Astrocyte (in vitro differentiated cells and primary cell): ENCODE data around the gene UBE2L6. TPM values are rescaled to one million over a fixed set of nuclear protein-coding genes. Genes with fewer than 3 reads are reported as not detected.

Source experiments
- DNase-seq: peaks from one replicate; pipeline ENCODE4 v3.0.0-alpha.2; 2010; ENCODE audit warnings: low read depth
- FAIRE-seq: peaks from 2 replicates; lab custom pipeline; 2011; peaks lifted over from hg19 to GRCh38; lab: Jason Lieb, UNC
- H2AFZ ChIP-seq: 2 replicates; pipeline ENCODE4 v1.6.0; 2012; ENCODE audit warnings: low read depth, low read length, inconsistent platforms
- H3K27ac ChIP-seq: 2 replicates; pipeline ENCODE4 v1.5.1; 2011; ENCODE audit warnings: low read depth, low read length, inconsistent platforms
- H3K27me3 ChIP-seq: 2 replicates; pipeline ENCODE4 v1.6.0; 2011; ENCODE audit warnings: low read length, inconsistent platforms; ENCODE audit not compliant: insufficient read depth
- H3K36me3 ChIP-seq: 2 replicates; pipeline ENCODE4 v1.5.1; 2011; ENCODE audit warnings: low read length, inconsistent platforms; ENCODE audit not compliant: insufficient read depth
- H3K4me1 ChIP-seq: 2 replicates; pipeline ENCODE4 v1.5.1; 2011; ENCODE audit warnings: low read length, inconsistent platforms; ENCODE audit not compliant: insufficient read depth
- H3K4me2 ChIP-seq: 2 replicates; pipeline ENCODE4 v1.6.0; 2012; ENCODE audit warnings: low read length, inconsistent platforms
- H3K4me3 ChIP-seq: 2 replicates; pipeline ENCODE4 v1.5.1; 2011; ENCODE audit warnings: low read depth, mild to moderate bottlenecking, low read length, inconsistent platforms; ENCODE audit not compliant: insufficient read depth
- H3K79me2 ChIP-seq: 2 replicates; pipeline ENCODE4 v1.6.0; 2012; ENCODE audit warnings: mild to moderate bottlenecking, low read length, inconsistent platforms; ENCODE audit not compliant: insufficient read depth
- H3K9ac ChIP-seq: 2 replicates; pipeline ENCODE4 v1.6.0; 2012; ENCODE audit warnings: mild to moderate bottlenecking, low read length, inconsistent platforms
- H3K9me3 ChIP-seq: 2 replicates; pipeline ENCODE4 v1.5.1; 2012; ENCODE audit warnings: low read depth, mild to moderate bottlenecking, low read length, inconsistent platforms; ENCODE audit not compliant: insufficient read depth
- H4K20me1 ChIP-seq: 2 replicates; pipeline ENCODE4 v1.6.0; 2012; ENCODE audit warnings: low read length, inconsistent platforms; ENCODE audit not compliant: insufficient read depth
- H3K27ac Mint-ChIP-seq: one replicate; pipeline ENCODE4 v1.8.0; 2021; ENCODE audit warnings: mild to moderate bottlenecking, mixed read lengths; ENCODE audit not compliant: unreplicated experiment
- H3K27me3 Mint-ChIP-seq: one replicate; pipeline ENCODE4 v1.8.0; 2021; ENCODE audit warnings: low read depth, mixed read lengths; ENCODE audit not compliant: unreplicated experiment
- H3K36me3 Mint-ChIP-seq: one replicate; pipeline ENCODE4 v1.8.0; 2021; ENCODE audit warnings: low read depth, mixed read lengths; ENCODE audit not compliant: unreplicated experiment
- H3K4me1 Mint-ChIP-seq: one replicate; pipeline ENCODE4 v1.8.0; 2021; ENCODE audit warnings: low read depth, mixed read lengths; ENCODE audit not compliant: unreplicated experiment
- H3K4me3 Mint-ChIP-seq: one replicate; pipeline ENCODE4 v1.8.0; 2021; ENCODE audit warnings: mild to moderate bottlenecking, moderate library complexity, mixed read lengths; ENCODE audit not compliant: unreplicated experiment
- H3K9me3 Mint-ChIP-seq: one replicate; pipeline ENCODE4 v1.8.0; 2021; ENCODE audit warnings: mild to moderate bottlenecking, mixed read lengths; ENCODE audit not compliant: unreplicated experiment
- CTCF ChIP-seq: IDR thresholded peaks from 2 replicates; pipeline ENCODE4 v1.5.1; 2011; ENCODE audit warnings: low read depth, mild to moderate bottlenecking, inconsistent platforms, low read length, moderate library complexity; ENCODE audit not compliant: insufficient read depth
- EZH2 ChIP-seq: IDR thresholded peaks from 2 replicates; pipeline ENCODE4 v1.6.1; 2012; ENCODE audit warnings: mild to moderate bottlenecking, low read length, inconsistent platforms; ENCODE audit not compliant: insufficient read depth
- total RNA-seq: library from RNA; stranded (reverse); gene quantifications from 2 replicates; pipeline ENCODE4 v1.2.1, GENCODE V29; 2021

UBE2L6 gene
- total RNA-seq, 1 donor from 2014 or later, result 159 TPM

- peak; percentile 95 for DNase-seq
- H3K36me3 Mint-ChIP-seq, result peaks cover 4% of the 10 kb centered on the region
- H3K4me1 Mint-ChIP-seq, result no peaks in the 10 kb centered on the region
- H3K9me3 Mint-ChIP-seq, result no peaks in the 10 kb centered on the region
- Histone ChIP-seq H3K4me2 (peak within 1 kb of the TSS; percentile 92), H3K36me3 (peaks cover 3% of the 10 kb centered on the region), H3K27me3 (peaks cover 2% of the 10 kb centered on the region), H3K4me3 (peak within 1 kb of the TSS; percentile 97), H4K20me1 (peaks cover 12% of the 10 kb centered on the region), H3K9me3 (no peaks in the 10 kb centered on the region), H3K79me2 (peaks cover 24% of the 10 kb centered on the region), H2AFZ (peak within 1 kb of the TSS; percentile 99), H3K4me1 (peaks cover 8% of the 10 kb centered on the region), H3K9ac (peak within 1 kb of the TSS; percentile 90), H3K27ac (peak within 1 kb of the TSS; percentile 70)
- peak within 1 kb of the TSS; percentile 94 for H3K4me3 Mint-ChIP-seq
- TF ChIP-seq EZH2, result no peak
- no peaks in the 10 kb centered on the region for H3K27me3 Mint-ChIP-seq
- FAIRE-seq, result peak; percentile 47
- H3K27ac Mint-ChIP-seq, result peak within 1 kb of the TSS; percentile 79
Measured at GRCh38 chr11:57530596-57531507, 36.6 kb downstream of the UBE2L6 start, which contains the start of gene TIMM10. TIMM10 (minus strand) TSS chr11:57530754; CDS start chr11:57530189, 565 bp downstream.

DNA sequence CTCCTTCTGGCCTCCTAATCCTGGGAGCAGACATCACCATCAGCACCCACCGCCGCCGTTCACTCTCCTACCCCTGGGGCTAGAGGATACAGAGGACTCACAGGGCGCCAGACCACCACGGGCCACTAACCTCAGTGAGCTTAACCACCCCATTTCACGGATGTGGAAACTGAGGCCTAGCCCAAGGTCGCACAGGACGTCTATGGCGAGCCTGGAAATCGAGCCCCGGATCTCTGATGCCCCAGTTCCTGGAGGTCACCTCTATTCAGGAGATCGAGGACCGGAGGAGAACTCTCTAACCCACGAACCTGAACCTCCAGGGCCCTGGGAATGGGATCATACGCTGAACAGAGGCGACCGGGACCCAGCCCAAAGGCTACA lies 37.3 kb downstream of the UBE2L6 start:
- Histone ChIP-seq H3K79me2 (peaks cover 24% of the 10 kb centered on the region), H3K4me1 (peaks cover 8% of the 10 kb centered on the region), H3K9me3 (no peaks in the 10 kb centered on the region), H3K4me3 (peak overlapping the region; percentile 97), H3K36me3 (peaks cover 3% of the 10 kb centered on the region), H4K20me1 (peaks cover 12% of the 10 kb centered on the region), H3K9ac (peak overlapping the region; percentile 90), H3K4me2 (peak overlapping the region; percentile 92), H3K27me3 (no peaks in the 10 kb centered on the region), H2AFZ (peak overlapping the region; percentile 99), H3K27ac (peak overlapping the region; percentile 70)
- Mint-ChIP-seq H3K27me3 (no peaks in the 10 kb centered on the region), H3K36me3 (peaks cover 4% of the 10 kb centered on the region), H3K9me3 (no peaks in the 10 kb centered on the region), H3K27ac (peak overlapping the region; percentile 79), H3K4me1 (no peaks in the 10 kb centered on the region), H3K4me3 (peak overlapping the region; percentile 94)
- DNase-seq (no peak), FAIRE-seq (no peak)
- TF ChIP-seq EZH2, result no peak
- TF ChIP-seq CTCF, result no peak

DNA sequence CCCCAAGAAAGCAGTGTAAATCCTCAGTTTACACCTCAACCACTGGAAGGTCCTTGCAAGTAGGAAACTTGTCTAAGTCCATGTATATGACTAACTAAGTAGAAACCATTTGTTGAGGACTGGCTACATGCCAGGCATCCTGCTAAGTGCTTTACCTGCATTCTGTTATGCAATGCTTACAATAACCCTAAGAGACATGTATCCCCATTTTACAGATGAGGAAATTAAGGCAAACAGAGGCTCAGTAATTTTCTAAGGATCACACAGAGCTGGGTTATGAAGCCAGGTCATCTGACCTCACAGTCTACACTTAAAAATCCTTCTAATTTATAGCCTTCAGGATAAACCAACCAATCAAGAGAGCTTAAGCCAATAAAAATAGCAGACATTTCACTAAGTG lies 38.5 kb downstream of the UBE2L6 start:
- no peak overlapping the region for H3K9ac ChIP-seq
- H3K9me3 ChIP-seq, result no peaks in the 10 kb centered on the region
- H3K27ac ChIP-seq, result no peak overlapping the region
- no peak for FAIRE-seq
- peaks cover 12% of the 10 kb centered on the region for H4K20me1 ChIP-seq
- H3K36me3 ChIP-seq, result peaks cover 6% of the 10 kb centered on the region
- H3K79me2 ChIP-seq, result peaks cover 24% of the 10 kb centered on the region
- H3K4me3 ChIP-seq, result no peak overlapping the region
- H3K27me3 ChIP-seq, result no peaks in the 10 kb centered on the region
- Mint-ChIP-seq H3K4me1 (no peaks in the 10 kb centered on the region), H3K27ac (no peak overlapping the region), H3K36me3 (peaks cover 7% of the 10 kb centered on the region), H3K9me3 (no peaks in the 10 kb centered on the region), H3K27me3 (no peaks in the 10 kb centered on the region), H3K4me3 (no peak overlapping the region)
- TF ChIP-seq CTCF (no peak), EZH2 (no peak)
- DNase-seq, result no peak
- peaks cover 8% of the 10 kb centered on the region for H3K4me1 ChIP-seq
- no peak overlapping the region for H3K4me2 ChIP-seq
- H2AFZ ChIP-seq, result no peak overlapping the region
